Heart right ventricle (tissue), 16 donors: ENCODE measurements around the gene SUGCT. TPM values are rescaled to one million over a fixed set of nuclear protein-coding genes. Genes with fewer than 3 reads are reported as not detected.

ENCODE experiments used
- ATAC-seq, 8 donors: fragments of 200-7000 bp; cut with Tn5 transposase; one replicate each; pipeline ENCODE4 v1.9.1; 2020; ENCODE audit warnings: mild to moderate bottlenecking in 8 of 8, moderate library complexity in 8 of 8, moderate number of reproducible peaks in 1 of 8
- DNase-seq, 2 donors: peaks; one replicate each; pipeline ENCODE4 v3.0.0-alpha.2; 2020
- H3K27ac ChIP-seq, 10 donors: fragments of 200-600 bp; sonication (generic) in 2 of 10; one replicate each; pipeline versions ENCODE4 v1.5.0 to v1.8.0; 2020 to 2022; ENCODE audit warnings: mild to moderate bottlenecking in 3 of 10
- H3K27me3 ChIP-seq, 7 donors: fragments of 200-600 bp; one replicate each; pipeline ENCODE4 v1.8.0; 2021 to 2022; ENCODE audit warnings: mild to moderate bottlenecking in 2 of 7
- H3K36me3 ChIP-seq, 9 donors: fragments of 200-600 bp; sonication (generic) in 1 of 9; one replicate each; pipeline versions ENCODE4 v1.5.0 to v1.8.0; 2020 to 2022; ENCODE audit warnings: mild to moderate bottlenecking in 2 of 9
- H3K4me1 ChIP-seq, 9 donors: fragments of 200-600 bp; sonication (generic) in 1 of 9; one replicate each; pipeline versions ENCODE4 v1.5.0 to v1.8.0; 2020 to 2022; ENCODE audit warnings: mild to moderate bottlenecking in 4 of 9
- H3K4me3 ChIP-seq, 10 donors: fragments of 200-600 bp; sonication (generic) in 2 of 10; one replicate each; pipeline versions ENCODE4 v1.5.0 to v1.8.0; 2020 to 2022; ENCODE audit warnings: mild to moderate bottlenecking in 7 of 10, moderate library complexity in 2 of 10
- H3K9me3 ChIP-seq, 11 donors: fragments of 200-600 bp in 10 of 11; sonication (generic) in 2 of 11; one replicate each; pipeline versions ENCODE4 v1.5.0 to v1.8.0; 2013 to 2022; ENCODE audit warnings: mild to moderate bottlenecking in 2 of 11, control low read depth in 1 of 11, moderate library complexity in 1 of 11
- CTCF ChIP-seq, 9 donors: fragments of 200-600 bp; sonication (generic) in 2 of 9; IDR thresholded peaks; one replicate each; pipeline versions ENCODE4 v1.5.0 to v1.8.0; 2021 to 2022; ENCODE audit warnings: antibody characterized with exemption in 9 of 9, mild to moderate bottlenecking in 5 of 9, moderate library complexity in 1 of 9
- WGBS, 2 donors: extraction: QIAGEN DNeasy Blood & Tissue Kit; methylation state at CpG; one replicate each; pipeline ENCODE4 v1.1.7; 2013; ENCODE audit warnings: inconsistent platforms in 1 of 2; 5-methylcytosine and 5-hydroxymethylcytosine counted together
- intact Hi-C, 10 donors: fragments of 100-400 bp; cut with DNase I; formaldehyde crosslinking; loops; one replicate each; pipeline versions ENCODE4 v1.11.1 to v1.14.2; 2022
- polyA plus RNA-seq, 2 donors: library from polyadenylated mRNA; stranded (reverse); fragments of 200-250 nt; gene quantifications; one replicate each; pipeline ENCODE4 v1.2.3, GENCODE V29; 2013
- total RNA-seq, 10 donors: library from RNA; stranded (reverse); fragmentation: NEBNext Ultra II Directional in 3 of 10; extraction: Animal tissue kit (Norgen Biotek cat#: 25700) in 3 of 10; gene quantifications; one replicate each; pipeline versions ENCODE4 v1.2.1 to v1.2.4, GENCODE V29; 2021 to 2023
- donor health status: Arrhythmogenic right ventricular cardiomyopathy.
- donor health status: ischemic (EF 13 %, LVEDD 7.1; RV severe dilation, severe dysfunction).
- donor health status: healthy with polysubstance abuse.
- donor health status: DM: no; HTN: yes; CAD: no.
- donor health status: DM: no; HTN: no; CAD: no.
- donor health status: ischemic (EF 25% LVEDD 6.9; RV normal size, moderate dysfunction).
- donor health status: ischemic (EF 25% LVEDD 5.7; RV mildly dilated, moderate dysfunction).
- donor health status: healthy.
- donor health status: DM: yes; HTN: yes; CAD: no.
- donor health status: Ischemic cardiomyopathy.
- donor health status: ischemic (EF 35%, LVEDD 5.7; RV mildly dilated, moderate dysfunction).
- donor health status: nonischemic (EF 11% LVEDD 7.7; RV severe dilation, severe dysfunction).
- donor health status: DM: yes; HTN: yes; CAD: no.
- donor health status: PGD.
- donor health status: ischemic (EF 29% LVEDD 5.4; RV normal size, mild dysfunction).
- donor health status: nonischemic (EF 23%, LVEDD 6.1; RV moderate dilation, normal function).

Gene SUGCT
- total and polyA plus RNA-seq, 12 donors = 1.2 to 8.1 (median 6.1) TPM

GRCh38 chr7:40498924-40499510, 364.2 kb downstream of the SUGCT start:
- WGBS, 2 donors = 92 to 95% methylated on average over 11 of the region's 11 CpGs
- no peak for TF ChIP-seq CTCF (IDR thresholded peaks at IDR 0.05)
- DNase-seq (no peak), ATAC-seq (peak in 1 of 8 donors; percentile 63)
- no peaks in the 10 kb centered on the region for H3K9me3 ChIP-seq
- no peaks in the 10 kb centered on the region for H3K36me3 ChIP-seq
- no peak overlapping the region for H3K4me3 ChIP-seq
- intact Hi-C loops = no loop called here
- H3K27me3 ChIP-seq = no peaks in the 10 kb centered on the region
- no peaks in the 10 kb centered on the region for H3K4me1 ChIP-seq
- H3K27ac ChIP-seq = no peak overlapping the region

GRCh38 chr7:40499718-40500117, 364.9 kb downstream of the SUGCT start:
- H3K36me3 ChIP-seq = no peaks in the 10 kb centered on the region
- H3K27me3 ChIP-seq = no peaks in the 10 kb centered on the region
- ATAC-seq (no peak), DNase-seq (no peak)
- H3K4me3 ChIP-seq = no peak overlapping the region
- no peak for TF ChIP-seq CTCF (IDR thresholded peaks at IDR 0.05)
- H3K9me3 ChIP-seq = no peaks in the 10 kb centered on the region
- intact Hi-C loops = no loop called here
- no peaks in the 10 kb centered on the region for H3K4me1 ChIP-seq
- 61 to 86% methylated on average over 1 of the region's 1 CpG for WGBS, 2 donors
- H3K27ac ChIP-seq = no peak overlapping the region

GRCh38 chr7:40500219-40500618, 365.4 kb downstream of the SUGCT start:
- intact Hi-C loops = no loop called here
- Histone ChIP-seq H3K36me3 (no peaks in the 10 kb centered on the region), H3K27ac (no peak overlapping the region), H3K4me3 (no peak overlapping the region), H3K4me1 (no peaks in the 10 kb centered on the region), H3K27me3 (no peaks in the 10 kb centered on the region), H3K9me3 (peaks cover 0 to 1% (median 0%) of the 10 kb centered on the region in 11 donors)
- TF ChIP-seq CTCF (IDR thresholded peaks at IDR 0.05) = no peak
- WGBS, 2 donors = 79 to 89% methylated on average over 1 of the region's 1 CpG
- DNase-seq = no peak
- ATAC-seq = no peak

GRCh38 chr7:40502359-40502758, 367.6 kb downstream of the SUGCT start:
- Histone ChIP-seq H3K4me1 (no peaks in the 10 kb centered on the region), H3K4me3 (no peak overlapping the region), H3K9me3 (peaks cover 0 to 22% (median 5%) of the 10 kb centered on the region in 11 donors), H3K27me3 (no peaks in the 10 kb centered on the region), H3K36me3 (no peaks in the 10 kb centered on the region), H3K27ac (no peak overlapping the region)
- no peak for DNase-seq
- intact Hi-C loops = no loop called here
- WGBS, 2 donors = 93 to 100% methylated on average over 1 of the region's 1 CpG
- no peak for ATAC-seq
- no peak for TF ChIP-seq CTCF (IDR thresholded peaks at IDR 0.05)
